HEK293 (cell line): ENCODE results near the gene SLC9A5.

Experiments used
- CTCF ChIA-PET: fragments of 350-600 bp; formaldehyde crosslinking; extraction: SDS; loops from one replicate; lab custom pipeline; 2021; ENCODE audit warnings: antibody characterized with exemption; lab: Yijun Ruan, JAX
- POLR2A ChIA-PET: fragments of 300-600 bp; formaldehyde crosslinking; extraction: SDS; loops from one replicate; lab custom pipeline; 2020; ENCODE audit warnings: antibody characterized with exemption, inconsistent platforms; lab: Yijun Ruan, JAX
- H3K27ac ChIP-seq: fragments of 200-500 bp; sonication (Bioruptor generic); 2 replicates; pipeline ENCODE4 v1.5.1; 2014; ENCODE audit warnings: low read depth, low read length, control low read depth, inconsistent platforms; ENCODE audit errors: extremely low read depth
- H3K36me3 ChIP-seq, 2 experiments: fragments of 200-500 bp in 1 of 2; sonication (Bioruptor generic) in 1 of 2; 1 replicate in 1 of 2; 2 replicates in 1 of 2; pipeline ENCODE4 v1.5.1; 2014 to 2017; ENCODE audit warnings: inconsistent platforms in 2 of 2, low read length in 2 of 2; ENCODE audit not compliant: control insufficient read depth in 2 of 2, insufficient read depth in 1 of 2
- H3K4me1 ChIP-seq: fragments of 200-500 bp; sonication (Bioruptor generic); 2 replicates; pipeline ENCODE4 v1.5.1; 2014; ENCODE audit warnings: mild to moderate bottlenecking, low read length, inconsistent platforms; ENCODE audit not compliant: control insufficient read depth, insufficient read depth
- H3K4me3 ChIP-seq: 2 replicates; pipeline ENCODE4 v1.5.1; 2011; ENCODE audit warnings: low read depth, mild to moderate bottlenecking, control low read depth, low read length, moderate library complexity
- H3K9me3 ChIP-seq: fragments of 200-500 bp; sonication (Bioruptor generic); 2 replicates; pipeline ENCODE4 v1.5.1; 2014; ENCODE audit warnings: low read depth, low read length, inconsistent platforms; ENCODE audit not compliant: control insufficient read depth, insufficient read depth
- HIC1 ChIP-seq: fragments of 450-650 bp; formaldehyde crosslinking; IDR thresholded peaks from 2 replicates; pipeline ENCODE4 v1.5.1; 2016; ENCODE audit warnings: missing biosample characterization, missing genetic modification characterization
- KLF10 ChIP-seq: fragments of 450-650 bp; IDR thresholded peaks from 2 replicates; pipeline ENCODE4 v1.5.1; 2018; ENCODE audit warnings: missing biosample characterization, mild to moderate bottlenecking, missing genetic modification characterization
- SP3 ChIP-seq: fragments of 450-650 bp; formaldehyde crosslinking; IDR thresholded peaks from 2 replicates; pipeline ENCODE4 v1.5.1; 2016; ENCODE audit warnings: missing biosample characterization, missing genetic modification characterization
- WT1 ChIP-seq: fragments of 450-650 bp; formaldehyde crosslinking; IDR thresholded peaks from 2 replicates; pipeline ENCODE4 v1.5.1; 2016; ENCODE audit warnings: missing biosample characterization, missing genetic modification characterization
- ZFHX2 ChIP-seq: fragments of 450-650 bp; formaldehyde crosslinking; conservative IDR thresholded peaks from 2 replicates; pipeline ENCODE4 v1.5.1; 2016; ENCODE audit warnings: missing biosample characterization, missing genetic modification characterization
- ZNF112 ChIP-seq: fragments of 450-650 bp; formaldehyde crosslinking; IDR thresholded peaks from 2 replicates; pipeline ENCODE4 v1.5.0; 2017; ENCODE audit warnings: missing biosample characterization, missing genetic modification characterization
- ZNF155 ChIP-seq: fragments of 450-650 bp; formaldehyde crosslinking; IDR thresholded peaks from 2 replicates; pipeline ENCODE4 v1.5.1; 2016; ENCODE audit warnings: missing biosample characterization, missing genetic modification characterization
- ZNF174 ChIP-seq: fragments of 450-650 bp; formaldehyde crosslinking; IDR thresholded peaks from 2 replicates; pipeline ENCODE4 v1.5.0; 2017; ENCODE audit warnings: missing biosample characterization, mild to moderate bottlenecking, missing genetic modification characterization
- ZNF175 ChIP-seq: fragments of 450-650 bp; formaldehyde crosslinking; IDR thresholded peaks from 2 replicates; pipeline ENCODE4 v1.5.1; 2016; ENCODE audit warnings: missing biosample characterization, missing genetic modification characterization
- ZNF248 ChIP-seq: fragments of 450-650 bp; formaldehyde crosslinking; IDR thresholded peaks from 2 replicates; pipeline ENCODE4 v1.5.1; 2017; ENCODE audit warnings: missing biosample characterization, missing genetic modification characterization
- ZNF274 ChIP-seq, 2 experiments: fragments of 200-500 bp in 1 of 2; fragments of 450-650 bp in 1 of 2; sonication (Bioruptor generic) in 1 of 2; formaldehyde crosslinking in 1 of 2; IDR thresholded peaks; 2 replicates each; pipeline versions ENCODE4 v1.5.1 to v1.6.1; 2014 to 2016; ENCODE audit warnings: borderline replicate concordance in 1 of 2, inconsistent platforms in 1 of 2, low read length in 1 of 2, missing biosample characterization in 1 of 2, missing genetic modification characterization in 1 of 2
- ZNF341 ChIP-seq: fragments of 450-650 bp; formaldehyde crosslinking; IDR thresholded peaks from 2 replicates; pipeline ENCODE4; 2016; ENCODE audit warnings: low read depth, missing biosample characterization, missing genetic modification characterization
- ZNF350 ChIP-seq: fragments of 450-650 bp; formaldehyde crosslinking; IDR thresholded peaks from 2 replicates; pipeline ENCODE4 v1.5.0; 2017; ENCODE audit warnings: missing biosample characterization, mild to moderate bottlenecking, missing genetic modification characterization
- ZNF423 ChIP-seq: fragments of 450-650 bp; formaldehyde crosslinking; IDR thresholded peaks from 2 replicates; pipeline ENCODE4 v1.5.1; 2016; ENCODE audit warnings: missing biosample characterization, missing genetic modification characterization
- ZNF510 ChIP-seq: fragments of 450-650 bp; formaldehyde crosslinking; IDR thresholded peaks from 2 replicates; pipeline ENCODE4 v1.5.1; 2018; ENCODE audit warnings: mild to moderate bottlenecking, missing genetic modification characterization, missing biosample characterization; ENCODE audit not compliant: insufficient replicate concordance
- ZNF555 ChIP-seq: fragments of 450-650 bp; formaldehyde crosslinking; conservative IDR thresholded peaks from 2 replicates; pipeline ENCODE4 v1.5.1; 2017; ENCODE audit warnings: missing biosample characterization, mild to moderate bottlenecking, missing genetic modification characterization, inconsistent platforms
- ZNF596 ChIP-seq: fragments of 450-650 bp; IDR thresholded peaks from 2 replicates; pipeline ENCODE4 v1.5.0; 2018; ENCODE audit warnings: missing biosample characterization, mild to moderate bottlenecking, missing genetic modification characterization, moderate library complexity
- ZNF626 ChIP-seq: fragments of 450-650 bp; sonication (Bioruptor Pico); formaldehyde crosslinking; IDR thresholded peaks from 2 replicates; pipeline ENCODE4 v1.5.1; 2018; ENCODE audit warnings: missing biosample characterization, missing genetic modification characterization, inconsistent platforms
- ZNF692 ChIP-seq: fragments of 450-650 bp; formaldehyde crosslinking; IDR thresholded peaks from 2 replicates; pipeline ENCODE4 v1.5.1; 2016; ENCODE audit warnings: missing biosample characterization, missing genetic modification characterization
- ZNF747 ChIP-seq: fragments of 450-650 bp; formaldehyde crosslinking; IDR thresholded peaks from 2 replicates; pipeline ENCODE4 v1.5.1; 2016; ENCODE audit warnings: missing biosample characterization, missing genetic modification characterization
- TF ChIP-seq, protein P1 (sequence below): fragments of 450-650 bp; formaldehyde crosslinking; IDR thresholded peaks from 2 replicates; pipeline ENCODE4 v1.5.1; 2016; ENCODE audit warnings: missing biosample characterization, missing genetic modification characterization
- TF ChIP-seq, protein P2 (sequence below): fragments of 450-650 bp; IDR thresholded peaks from 2 replicates; pipeline ENCODE4 v1.5.1; 2018; ENCODE audit warnings: missing biosample characterization, mild to moderate bottlenecking, missing genetic modification characterization

Gene SLC9A5

DNA sequence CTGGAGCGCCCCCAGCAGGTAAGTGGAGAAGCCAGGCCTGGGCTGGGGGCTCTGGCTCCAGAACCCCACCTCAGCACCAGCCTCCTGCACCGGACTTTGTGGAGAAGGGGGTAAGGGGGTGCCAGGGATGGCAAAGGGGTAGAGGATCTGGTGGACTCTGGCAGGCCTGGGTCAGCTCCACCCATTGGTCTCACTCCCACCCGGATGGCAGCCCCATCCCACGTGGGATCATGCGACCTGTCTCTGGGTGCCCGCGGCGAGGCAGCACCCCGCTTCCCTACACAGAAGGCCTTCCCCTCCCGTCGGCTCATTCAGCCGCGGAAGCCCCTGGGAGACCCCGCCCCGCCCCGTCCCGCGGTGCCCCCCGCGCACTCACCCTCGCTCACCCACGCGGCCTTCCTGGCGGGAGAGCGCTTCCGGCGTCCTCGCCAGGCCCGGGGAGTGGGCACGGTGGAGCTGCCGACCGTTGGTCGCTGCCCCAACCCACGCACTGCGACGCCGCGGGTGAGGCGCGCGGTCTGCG is 30.1 kb downstream of the SLC9A5 start (continued):
- 0 out of 2 replicates have a peak, but pooled peaks have one; percentile 13 for TF ChIP-seq ZNF423
- no peak for TF ChIP-seq ZNF555 (tag by site-specific recombination)
- TF ChIP-seq ZNF747 (tag by site-specific recombination), result no peak
- no peak for TF ChIP-seq ZNF112
- TF ChIP-seq, protein P1, sequence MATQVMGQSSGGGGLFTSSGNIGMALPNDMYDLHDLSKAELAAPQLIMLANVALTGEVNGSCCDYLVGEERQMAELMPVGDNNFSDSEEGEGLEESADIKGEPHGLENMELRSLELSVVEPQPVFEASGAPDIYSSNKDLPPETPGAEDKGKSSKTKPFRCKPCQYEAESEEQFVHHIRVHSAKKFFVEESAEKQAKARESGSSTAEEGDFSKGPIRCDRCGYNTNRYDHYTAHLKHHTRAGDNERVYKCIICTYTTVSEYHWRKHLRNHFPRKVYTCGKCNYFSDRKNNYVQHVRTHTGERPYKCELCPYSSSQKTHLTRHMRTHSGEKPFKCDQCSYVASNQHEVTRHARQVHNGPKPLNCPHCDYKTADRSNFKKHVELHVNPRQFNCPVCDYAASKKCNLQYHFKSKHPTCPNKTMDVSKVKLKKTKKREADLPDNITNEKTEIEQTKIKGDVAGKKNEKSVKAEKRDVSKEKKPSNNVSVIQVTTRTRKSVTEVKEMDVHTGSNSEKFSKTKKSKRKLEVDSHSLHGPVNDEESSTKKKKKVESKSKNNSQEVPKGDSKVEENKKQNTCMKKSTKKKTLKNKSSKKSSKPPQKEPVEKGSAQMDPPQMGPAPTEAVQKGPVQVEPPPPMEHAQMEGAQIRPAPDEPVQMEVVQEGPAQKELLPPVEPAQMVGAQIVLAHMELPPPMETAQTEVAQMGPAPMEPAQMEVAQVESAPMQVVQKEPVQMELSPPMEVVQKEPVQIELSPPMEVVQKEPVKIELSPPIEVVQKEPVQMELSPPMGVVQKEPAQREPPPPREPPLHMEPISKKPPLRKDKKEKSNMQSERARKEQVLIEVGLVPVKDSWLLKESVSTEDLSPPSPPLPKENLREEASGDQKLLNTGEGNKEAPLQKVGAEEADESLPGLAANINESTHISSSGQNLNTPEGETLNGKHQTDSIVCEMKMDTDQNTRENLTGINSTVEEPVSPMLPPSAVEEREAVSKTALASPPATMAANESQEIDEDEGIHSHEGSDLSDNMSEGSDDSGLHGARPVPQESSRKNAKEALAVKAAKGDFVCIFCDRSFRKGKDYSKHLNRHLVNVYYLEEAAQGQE (tag by site-specific recombination), result no peak
- peak; percentile 69 for TF ChIP-seq ZNF341 (tag by site-specific recombination)
- peak; percentile 73 for TF ChIP-seq HIC1 (tag by site-specific recombination)
- no peak for TF ChIP-seq ZNF510 (tag by site-specific recombination)
- no peak for TF ChIP-seq ZNF248 (tag by site-specific recombination)
- no peak for TF ChIP-seq ZNF350
- TF ChIP-seq ZNF626 (tag by site-specific recombination), result no peak
- TF ChIP-seq WT1 (tag by site-specific recombination), result no peak
- TF ChIP-seq ZNF274 (IDR thresholded peaks at IDR 0.05; ENCODE audit: low read length), result no peak
- TF ChIP-seq ZNF274 (tag by site-specific recombination; IDR thresholded peaks at IDR 0.05; ENCODE audit: borderline replicate concordance), result no peak
- TF ChIP-seq ZNF155 (tag by site-specific recombination), result no peak
- TF ChIP-seq ZFHX2 (tag by site-specific recombination), result peak; percentile 91
- 0 out of 2 replicates have a peak, but pooled peaks have one; percentile 16 for TF ChIP-seq SP3 (tag by site-specific recombination)
- TF ChIP-seq ZNF175 (tag by site-specific recombination), result no peak

DNA sequence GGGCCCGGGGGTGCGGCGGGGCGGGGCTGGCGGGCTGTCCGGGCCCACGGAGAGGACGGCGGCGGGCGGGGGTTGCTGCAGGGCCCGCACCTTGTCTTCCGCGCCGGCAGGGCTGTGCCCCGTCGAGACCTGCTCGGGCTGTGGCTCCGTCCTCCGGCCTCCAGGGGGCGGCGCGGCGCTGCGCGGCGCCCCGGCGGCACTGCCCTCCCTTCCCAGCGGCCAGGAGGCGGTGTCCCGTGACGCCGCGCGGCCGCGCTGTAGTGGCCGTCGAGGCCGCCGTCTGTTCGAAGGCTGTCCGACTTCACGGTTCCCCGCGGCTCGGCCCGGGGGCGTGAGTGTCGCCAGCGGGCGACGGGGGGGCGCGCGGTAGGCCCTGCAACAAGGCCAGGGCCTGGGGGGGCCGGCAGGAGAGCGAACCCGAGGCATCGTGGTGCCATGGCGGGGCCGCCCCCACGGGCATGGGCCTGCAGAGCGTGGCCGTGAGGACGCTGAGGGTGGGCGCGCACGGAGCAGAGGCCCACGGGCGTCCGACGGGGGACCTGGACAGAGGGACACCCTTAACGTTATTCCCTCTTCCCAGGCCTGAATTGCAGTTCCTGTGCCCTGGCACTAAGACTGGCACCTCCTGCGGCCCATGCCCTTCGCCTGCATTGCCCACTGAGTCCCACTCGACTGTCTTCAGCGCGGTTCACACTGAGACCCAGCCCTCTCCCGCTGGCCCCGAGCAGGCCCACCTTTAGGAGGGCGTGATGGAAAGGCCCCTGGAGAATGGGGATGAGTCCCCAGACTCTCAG is 30.7 kb downstream of the SLC9A5 start, which contains the start of gene PLEKHG4:
Gene PLEKHG4, plus strand, starts transcription at position 237 of the 794 bp plus-strand sequence. Its CDS starts 513 bp downstream, at position 750.
- Histone ChIP-seq H3K36me3 (peaks cover 0 to 39% of the 10 kb centered on the region in 2 experiments; a peak in 2 of 3 replicates), H3K9me3 (no peaks in the 10 kb centered on the region), H3K27ac (peak within 1 kb of the TSS; percentile 50; the same call in 1 of the 2 replicates), H3K4me3 (peak within 1 kb of the TSS; percentile 50), H3K4me1 (no peaks in the 10 kb centered on the region)
- CTCF ChIA-PET, result interaction anchor here (0.7 to 3.8 kb wide), 6 partner anchors 9 to 317 kb away, joined by 3 to 14 read pairs (median 4); no protein-coding TSS in a partner anchor
- POLR2A ChIA-PET, result interaction anchor here (1.2 kb wide), 1 partner anchor 11 kb away, joined by 3 read pairs; no protein-coding TSS in a partner anchor
- peak; percentile 38; the same call in 1 of the 2 replicates for TF ChIP-seq ZNF692 (tag by site-specific recombination)
- TF ChIP-seq ZNF174 (tag by site-specific recombination), result peak; percentile 85
- peak; percentile 42; the same call in 1 of the 2 replicates for TF ChIP-seq ZNF350
- peak; percentile 53; the same call in 1 of the 2 replicates for TF ChIP-seq KLF10
- TF ChIP-seq, protein P2, sequence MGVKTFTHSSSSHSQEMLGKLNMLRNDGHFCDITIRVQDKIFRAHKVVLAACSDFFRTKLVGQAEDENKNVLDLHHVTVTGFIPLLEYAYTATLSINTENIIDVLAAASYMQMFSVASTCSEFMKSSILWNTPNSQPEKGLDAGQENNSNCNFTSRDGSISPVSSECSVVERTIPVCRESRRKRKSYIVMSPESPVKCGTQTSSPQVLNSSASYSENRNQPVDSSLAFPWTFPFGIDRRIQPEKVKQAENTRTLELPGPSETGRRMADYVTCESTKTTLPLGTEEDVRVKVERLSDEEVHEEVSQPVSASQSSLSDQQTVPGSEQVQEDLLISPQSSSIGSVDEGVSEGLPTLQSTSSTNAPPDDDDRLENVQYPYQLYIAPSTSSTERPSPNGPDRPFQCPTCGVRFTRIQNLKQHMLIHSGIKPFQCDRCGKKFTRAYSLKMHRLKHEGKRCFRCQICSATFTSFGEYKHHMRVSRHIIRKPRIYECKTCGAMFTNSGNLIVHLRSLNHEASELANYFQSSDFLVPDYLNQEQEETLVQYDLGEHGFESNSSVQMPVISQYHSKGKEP (tag by site-specific recombination), result 0 out of 2 replicates have a peak, but pooled peaks have one; percentile 45
- TF ChIP-seq ZNF596, result peak; percentile 61; the same call in 1 of the 2 replicates
